Endothelial cell of umbilical vein (primary cell): ENCODE measurements around the gene GLB1L2. TPM values are rescaled to one million over a fixed set of nuclear protein-coding genes. Genes with fewer than 3 reads are reported as not detected.

Experiments
- BruUV-seq: library from RNA; stranded (reverse); fragments of 400-500 nt; replicated peaks from 2 replicates; lab custom pipeline; 2021; lab: Mats Ljungman, UMichigan
- CTCF ChIA-PET: fragments of 300-600, 350-600 bp; sonication (Branson Sonifier 250); formaldehyde crosslinking; loops from one replicate; lab custom pipeline; 2021; ENCODE audit warnings: antibody characterized with exemption, inconsistent platforms; lab: Charles Lee
- POLR2A ChIA-PET: fragments of 300-600, 350-600 bp; sonication (Branson Sonifier 250); formaldehyde crosslinking; loops from one replicate; lab custom pipeline; 2021; ENCODE audit warnings: antibody characterized with exemption, inconsistent platforms; lab: Charles Lee
- DNase-seq: peaks from one replicate; pipeline ENCODE4 v3.0.0-alpha.2; 2011; ENCODE audit warnings: low read depth, low spot score
- FAIRE-seq: peaks from 2 replicates; lab custom pipeline; 2011; peaks lifted over from hg19 to GRCh38; lab: Jason Lieb, UNC
- H2AFZ ChIP-seq: 2 replicates; pipeline ENCODE4 v1.6.0; 2012; ENCODE audit warnings: low read depth, low read length, control low read depth, inconsistent platforms
- H3K27ac ChIP-seq: 2 replicates; pipeline ENCODE4 v1.5.1; 2011; ENCODE audit warnings: low read depth, mild to moderate bottlenecking, control low read depth, low read length, moderate library complexity; ENCODE audit not compliant: insufficient read depth
- H3K27me3 ChIP-seq, 2 experiments: 2 replicates each; pipeline versions ENCODE4 v1.6.0 to v1.6.1; 2011; ENCODE audit warnings: low read length in 2 of 2, mixed read lengths in 1 of 2; ENCODE audit not compliant: control insufficient read depth in 2 of 2, insufficient read depth in 2 of 2
- H3K36me3 ChIP-seq, 2 experiments: 2 replicates in 1 of 2; 3 replicates in 1 of 2; pipeline ENCODE4 v1.5.1; 2011; ENCODE audit warnings: low read length in 2 of 2, mild to moderate bottlenecking in 1 of 2, moderate library complexity in 1 of 2; ENCODE audit not compliant: control insufficient read depth in 2 of 2, insufficient read depth in 2 of 2; ENCODE audit errors: extremely low read depth in 1 of 2
- H3K4me1 ChIP-seq: 3 replicates; pipeline ENCODE4 v1.5.1; 2011; ENCODE audit warnings: mild to moderate bottlenecking, low read length; ENCODE audit not compliant: control insufficient read depth, insufficient read depth; ENCODE audit errors: extremely low read depth
- H3K4me2 ChIP-seq: 2 replicates; pipeline ENCODE4 v1.6.1; 2011; ENCODE audit warnings: low read length, control low read depth, mixed read lengths; ENCODE audit not compliant: insufficient read depth
- H3K4me3 ChIP-seq, 3 experiments: fragments of 200-600 bp in 1 of 3; sonication (generic), shearing (Covaris generic) in 1 of 3; replicated peaks in 1 of 3; 2 replicates each; pipeline ENCODE4 v1.5.1; 2011 to 2016; ENCODE audit warnings: control low read depth in 3 of 3, low read length in 3 of 3, mild to moderate bottlenecking in 2 of 3, inconsistent platforms in 1 of 3, low read depth in 1 of 3, moderate library complexity in 1 of 3; ENCODE audit not compliant: insufficient read depth in 1 of 3
- H3K79me2 ChIP-seq: 2 replicates; pipeline ENCODE4 v1.6.0; 2012; ENCODE audit warnings: low read length, inconsistent platforms; ENCODE audit not compliant: control insufficient read depth, insufficient read depth
- H3K9ac ChIP-seq: replicated peaks from 2 replicates; pipeline ENCODE3; 2011; ENCODE audit warnings: low read length, control low read depth; ENCODE audit not compliant: insufficient read depth; ENCODE audit errors: extremely low read depth
- H3K9me1 ChIP-seq: replicated peaks from 3 replicates; pipeline ENCODE4 v1.6.0; 2011; ENCODE audit warnings: mild to moderate bottlenecking, low read length; ENCODE audit not compliant: control insufficient read depth, insufficient read depth; ENCODE audit errors: extremely low read depth
- H3K9me3 ChIP-seq: replicated peaks from 2 replicates; pipeline ENCODE4 v1.5.1; 2012; ENCODE audit warnings: low read length, inconsistent platforms; ENCODE audit not compliant: control insufficient read depth, insufficient read depth
- H4K20me1 ChIP-seq: replicated peaks from 2 replicates; pipeline ENCODE3; 2011; ENCODE audit warnings: mild to moderate bottlenecking, low read length; ENCODE audit not compliant: control insufficient read depth, insufficient read depth; ENCODE audit errors: extremely low read depth
- EZH2 ChIP-seq: IDR thresholded peaks from 2 replicates; pipeline ENCODE4 v1.6.1; 2012; ENCODE audit warnings: borderline replicate concordance, low read depth, mild to moderate bottlenecking, moderate library complexity, low read length, inconsistent platforms; ENCODE audit not compliant: severe bottlenecking
- FOS ChIP-seq: IDR thresholded peaks from 2 replicates; pipeline ENCODE4 v1.6.1; 2011; ENCODE audit warnings: mild to moderate bottlenecking, low read length, moderate library complexity, borderline replicate concordance; ENCODE audit not compliant: insufficient read depth
- GATA2 ChIP-seq: IDR thresholded peaks from 2 replicates; pipeline ENCODE4 v1.7.0; 2011; ENCODE audit warnings: low read depth, mild to moderate bottlenecking, moderate library complexity, mixed read lengths, low read length; ENCODE audit not compliant: insufficient read length, insufficient read depth
- JUN ChIP-seq: IDR thresholded peaks from 2 replicates; pipeline ENCODE4 v1.6.1; 2011; ENCODE audit warnings: borderline replicate concordance, low read depth; ENCODE audit not compliant: insufficient read length, insufficient read depth
- MYC ChIP-seq: IDR thresholded peaks from one replicate; pipeline ENCODE4 v1.6.1; 2011; ENCODE audit warnings: mild to moderate bottlenecking, low read depth, low read length
- POLR2A ChIP-seq: IDR thresholded peaks from 2 replicates; pipeline ENCODE4 v1.6.1; 2012; ENCODE audit warnings: low read depth, mild to moderate bottlenecking, control low read depth, low read length
- POLR2AphosphoS5 ChIP-seq: IDR thresholded peaks from 2 replicates; pipeline ENCODE4 v1.6.1; 2012; ENCODE audit warnings: low read depth, mild to moderate bottlenecking, control low read depth, low read length, moderate library complexity; ENCODE audit not compliant: insufficient read depth
- dilution Hi-C: fragments of 300-500 bp; cut with MboI; formaldehyde crosslinking; loops from one replicate; pipeline ENCODE4 v1.15.0; 2019; ENCODE audit warnings: low sequenced_read_pairs; ENCODE audit not compliant: extremely low pct_ligation_motif_present
- intact Hi-C: fragments of 100-400 bp; cut with micrococcal nuclease; formaldehyde crosslinking; loops from one replicate; pipeline ENCODE4 v1.10.0; 2022
- polyA plus RNA-seq, 4 experiments: library from polyadenylated mRNA; depleted of rRNA in 3 of 4; stranded (reverse) in 3 of 4; unstranded in 1 of 4; fragments of >200 nt; gene quantifications; 2 replicates each; pipeline versions ENCODE4 v1.2.1 to v1.2.3, GENCODE V29; 2011 to 2012; ENCODE audit warnings: missing spikeins in 1 of 4
- total RNA-seq: library from RNA; stranded (reverse); gene quantifications from 2 replicates; pipeline ENCODE4 v1.2.3, GENCODE V29; 2021
- TF ChIP-seq, protein P1 (sequence below), 2 donors: IDR thresholded peaks; 1 replicate in 1 of 2; 2 replicates in 1 of 2; pipeline ENCODE4 v1.5.1; 2011; ENCODE audit warnings: low read length in 2 of 2, mild to moderate bottlenecking in 2 of 2, moderate library complexity in 2 of 2, control low read depth in 1 of 2, inconsistent platforms in 1 of 2, low read depth in 1 of 2; ENCODE audit not compliant: insufficient read depth in 1 of 2; ENCODE audit errors: extremely low read depth in 1 of 2
- TF ChIP-seq, protein P2 (sequence below): IDR thresholded peaks from 2 replicates; pipeline ENCODE4 v1.6.1; 2011; ENCODE audit not compliant: insufficient read depth, insufficient read length

The GLB1L2 gene
- total and polyA plus RNA-seq, 2 donors (not counting 3 experiments of a cell fraction or from before 2014, with no cell fraction given): 0.55 to 0.59 TPM

DNA sequence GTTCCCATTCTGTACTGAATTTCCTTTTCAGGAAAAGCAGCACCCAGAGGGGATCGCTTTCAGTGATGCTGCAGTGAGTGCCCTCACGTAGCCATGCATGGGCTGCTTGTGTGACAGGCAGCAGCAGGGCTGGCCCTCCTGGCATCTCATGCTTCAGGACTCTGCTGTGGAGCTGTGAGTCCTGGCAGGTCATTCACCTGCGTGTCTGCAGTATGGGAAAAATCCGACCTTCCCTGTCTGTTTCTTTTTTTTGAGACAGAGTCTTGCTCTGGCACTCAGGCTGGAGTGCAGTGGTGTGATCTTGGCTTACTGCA lies 13.4 kb downstream of the GLB1L2 start:
- TF ChIP-seq GATA2 (no peak), EZH2 (no peak), FOS (no peak), POLR2AphosphoS5 (no peak), MYC (no peak), JUN (no peak), POLR2A (no peak)
- TF ChIP-seq, protein P1, sequence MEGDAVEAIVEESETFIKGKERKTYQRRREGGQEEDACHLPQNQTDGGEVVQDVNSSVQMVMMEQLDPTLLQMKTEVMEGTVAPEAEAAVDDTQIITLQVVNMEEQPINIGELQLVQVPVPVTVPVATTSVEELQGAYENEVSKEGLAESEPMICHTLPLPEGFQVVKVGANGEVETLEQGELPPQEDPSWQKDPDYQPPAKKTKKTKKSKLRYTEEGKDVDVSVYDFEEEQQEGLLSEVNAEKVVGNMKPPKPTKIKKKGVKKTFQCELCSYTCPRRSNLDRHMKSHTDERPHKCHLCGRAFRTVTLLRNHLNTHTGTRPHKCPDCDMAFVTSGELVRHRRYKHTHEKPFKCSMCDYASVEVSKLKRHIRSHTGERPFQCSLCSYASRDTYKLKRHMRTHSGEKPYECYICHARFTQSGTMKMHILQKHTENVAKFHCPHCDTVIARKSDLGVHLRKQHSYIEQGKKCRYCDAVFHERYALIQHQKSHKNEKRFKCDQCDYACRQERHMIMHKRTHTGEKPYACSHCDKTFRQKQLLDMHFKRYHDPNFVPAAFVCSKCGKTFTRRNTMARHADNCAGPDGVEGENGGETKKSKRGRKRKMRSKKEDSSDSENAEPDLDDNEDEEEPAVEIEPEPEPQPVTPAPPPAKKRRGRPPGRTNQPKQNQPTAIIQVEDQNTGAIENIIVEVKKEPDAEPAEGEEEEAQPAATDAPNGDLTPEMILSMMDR (IDR thresholded peaks at IDR 0.05; ENCODE audit: extremely low read depth in 1 of 2, insufficient read depth in 1 of 2, low read depth in 1 of 2, low read length in 2 of 2): no peak
- TF ChIP-seq, protein P2, sequence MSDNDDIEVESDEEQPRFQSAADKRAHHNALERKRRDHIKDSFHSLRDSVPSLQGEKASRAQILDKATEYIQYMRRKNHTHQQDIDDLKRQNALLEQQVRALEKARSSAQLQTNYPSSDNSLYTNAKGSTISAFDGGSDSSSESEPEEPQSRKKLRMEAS: no peak
- DNase-seq (no peak), FAIRE-seq (no peak)
- Histone ChIP-seq H3K27ac (no peak overlapping the region), H3K4me3 (no peak overlapping the region), H3K4me1 (no peaks in the 10 kb centered on the region), H3K27me3 (no peaks in the 10 kb centered on the region), H3K4me2 (no peak overlapping the region), H2AFZ (no peak overlapping the region), H3K9ac (no peak overlapping the region), H3K79me2 (no peaks in the 10 kb centered on the region), H4K20me1 (no peaks in the 10 kb centered on the region), H3K36me3 (no peaks in the 10 kb centered on the region), H3K9me1 (no peaks in the 10 kb centered on the region), H3K9me3 (no peaks in the 10 kb centered on the region)
- dilution Hi-C loops: no loop called here
- ChIA-PET POLR2A (no interaction called here), CTCF (no interaction called here)
- intact Hi-C loops: no loop called here
- no TSS peak for BruUV-seq
